ENCODE data around the gene ARHGEF11. TPM values are rescaled to one million over a fixed set of nuclear protein-coding genes. Genes with fewer than 3 reads are reported as not detected.
A peak's percentile ranks its signal among the peaks of the same experiment; 100 is the strongest.

The ARHGEF11 gene
- total RNA-seq, 6 donors from 2014 or later = 39.2 to 170 (median 50.9) TPM

DNA sequence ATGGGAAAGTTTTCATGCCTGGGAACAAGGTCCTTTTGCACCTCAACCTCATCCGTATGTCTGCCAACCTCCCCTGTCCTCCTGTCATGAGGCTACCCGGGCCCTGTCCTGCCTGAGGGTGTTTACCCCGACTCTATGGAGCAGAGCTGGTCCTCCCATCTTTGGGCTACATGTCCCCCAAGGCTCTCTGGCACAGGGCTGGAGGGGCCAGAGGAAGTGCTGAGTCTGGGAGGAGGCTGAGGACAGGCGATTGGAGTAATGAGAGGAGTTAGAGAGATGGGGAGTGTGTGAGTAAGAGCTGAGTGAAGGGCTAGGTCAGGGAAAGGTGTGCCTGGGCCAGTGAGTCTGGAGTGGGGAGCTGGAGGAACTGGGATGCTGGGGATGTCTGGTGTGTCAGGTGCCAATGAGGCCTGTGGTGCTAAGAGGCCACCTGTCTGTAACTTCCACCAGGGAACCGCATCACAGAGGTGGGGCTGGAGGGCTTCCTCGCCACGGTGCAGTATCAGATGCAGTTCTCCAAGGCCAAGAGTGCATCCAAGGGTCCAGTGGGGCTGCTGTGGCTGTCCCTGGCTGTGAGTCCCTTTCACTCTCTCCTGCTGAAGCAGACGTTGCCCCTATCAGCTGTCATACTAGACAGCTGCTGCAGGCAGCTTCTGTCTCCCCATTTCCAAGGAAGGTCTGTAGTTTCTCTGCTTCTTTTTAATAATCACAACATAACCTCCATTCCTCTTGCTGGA is 113.4 kb downstream of the ARHGEF11 start:
- H3K4me1 ChIP-seq = peaks cover 13 to 20% (median 17%) of the 10 kb centered on the region in 4 donors
- ATAC-seq (ENCODE audit: low FRiP score in 2 of 2) (no peak), DNase-seq (no peak)
- H3K9me3 ChIP-seq = no peaks in the 10 kb centered on the region
- H3K36me3 ChIP-seq = peaks cover 0 to 19% (median 14%) of the 10 kb centered on the region in 4 donors
- peaks cover 0 to 5% (median under 1%) of the 10 kb centered on the region in 4 donors for H3K27me3 ChIP-seq
- TF ChIP-seq, protein P1, sequence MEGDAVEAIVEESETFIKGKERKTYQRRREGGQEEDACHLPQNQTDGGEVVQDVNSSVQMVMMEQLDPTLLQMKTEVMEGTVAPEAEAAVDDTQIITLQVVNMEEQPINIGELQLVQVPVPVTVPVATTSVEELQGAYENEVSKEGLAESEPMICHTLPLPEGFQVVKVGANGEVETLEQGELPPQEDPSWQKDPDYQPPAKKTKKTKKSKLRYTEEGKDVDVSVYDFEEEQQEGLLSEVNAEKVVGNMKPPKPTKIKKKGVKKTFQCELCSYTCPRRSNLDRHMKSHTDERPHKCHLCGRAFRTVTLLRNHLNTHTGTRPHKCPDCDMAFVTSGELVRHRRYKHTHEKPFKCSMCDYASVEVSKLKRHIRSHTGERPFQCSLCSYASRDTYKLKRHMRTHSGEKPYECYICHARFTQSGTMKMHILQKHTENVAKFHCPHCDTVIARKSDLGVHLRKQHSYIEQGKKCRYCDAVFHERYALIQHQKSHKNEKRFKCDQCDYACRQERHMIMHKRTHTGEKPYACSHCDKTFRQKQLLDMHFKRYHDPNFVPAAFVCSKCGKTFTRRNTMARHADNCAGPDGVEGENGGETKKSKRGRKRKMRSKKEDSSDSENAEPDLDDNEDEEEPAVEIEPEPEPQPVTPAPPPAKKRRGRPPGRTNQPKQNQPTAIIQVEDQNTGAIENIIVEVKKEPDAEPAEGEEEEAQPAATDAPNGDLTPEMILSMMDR (IDR thresholded peaks at IDR 0.05) = no peak
- TF ChIP-seq EP300 (IDR thresholded peaks at IDR 0.05) (no peak), POLR2A (IDR thresholded peaks at IDR 0.05) (no peak), POLR2AphosphoS5 (IDR thresholded peaks at IDR 0.05) (no peak)
- peak overlapping the region in 1 of 4 donors; percentile 15 for H3K4me3 ChIP-seq
- no peak overlapping the region for H3K27ac ChIP-seq
- WGBS, 2 donors = 56 to 57% methylated on average over 6 to 8 of the region's 8 CpGs

DNA sequence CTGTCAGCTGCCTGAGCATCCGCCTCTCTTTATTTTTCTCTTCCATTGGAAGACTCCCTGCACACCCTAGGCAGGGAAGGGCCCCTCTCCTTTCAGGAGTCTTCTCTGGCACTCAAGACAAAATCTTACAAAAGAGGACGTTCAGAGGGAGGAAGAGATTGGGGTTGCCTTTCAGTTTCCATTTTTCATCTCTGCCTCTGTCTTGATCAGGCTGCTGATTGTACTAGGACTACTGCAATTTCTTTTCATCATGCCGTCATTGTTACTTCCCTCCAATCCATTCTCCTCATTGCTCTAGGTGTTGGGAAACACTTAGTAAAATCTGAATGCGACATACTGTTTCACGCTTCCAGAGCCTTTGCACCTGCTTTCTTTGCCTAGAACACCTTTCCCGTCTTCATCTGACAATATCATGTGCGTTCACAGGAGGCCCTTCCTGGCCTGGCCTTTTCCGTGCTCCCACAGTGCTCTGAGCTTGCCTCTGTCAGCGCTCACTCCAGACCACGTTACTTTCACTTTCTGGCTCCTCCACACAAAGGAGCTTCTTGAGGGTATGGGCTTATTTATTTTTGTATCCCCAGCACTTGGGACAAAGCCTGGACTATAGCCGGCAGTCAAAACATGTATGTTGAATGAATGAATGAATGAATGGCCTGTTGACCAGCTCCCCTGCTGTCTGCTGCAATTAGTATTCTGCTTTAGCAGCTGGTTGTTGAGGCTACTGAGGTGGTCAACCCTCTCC is 114.2 kb downstream of the ARHGEF11 start:
- DNase-seq (no peak), ATAC-seq (ENCODE audit: low FRiP score in 2 of 2) (no peak)
- peaks cover 13 to 23% (median 20%) of the 10 kb centered on the region in 4 donors for H3K4me1 ChIP-seq
- H3K4me3 ChIP-seq = peak overlapping the region in 1 of 4 donors; percentile 15
- H3K36me3 ChIP-seq = peaks cover 0 to 11% (median 8%) of the 10 kb centered on the region in 4 donors
- H3K27ac ChIP-seq = no peak overlapping the region
- TF ChIP-seq, protein P1 (IDR thresholded peaks at IDR 0.05) = no peak
- TF ChIP-seq POLR2A (IDR thresholded peaks at IDR 0.05) = no peak
- no peak for TF ChIP-seq EP300 (IDR thresholded peaks at IDR 0.05)
- no peak for TF ChIP-seq POLR2AphosphoS5 (IDR thresholded peaks at IDR 0.05)
- WGBS, 2 donors = 40 to 45% methylated on average over 11 of the region's 11 CpGs
- no peaks in the 10 kb centered on the region for H3K9me3 ChIP-seq
- peaks cover 0 to 5% (median 2%) of the 10 kb centered on the region in 4 donors for H3K27me3 ChIP-seq

DNA sequence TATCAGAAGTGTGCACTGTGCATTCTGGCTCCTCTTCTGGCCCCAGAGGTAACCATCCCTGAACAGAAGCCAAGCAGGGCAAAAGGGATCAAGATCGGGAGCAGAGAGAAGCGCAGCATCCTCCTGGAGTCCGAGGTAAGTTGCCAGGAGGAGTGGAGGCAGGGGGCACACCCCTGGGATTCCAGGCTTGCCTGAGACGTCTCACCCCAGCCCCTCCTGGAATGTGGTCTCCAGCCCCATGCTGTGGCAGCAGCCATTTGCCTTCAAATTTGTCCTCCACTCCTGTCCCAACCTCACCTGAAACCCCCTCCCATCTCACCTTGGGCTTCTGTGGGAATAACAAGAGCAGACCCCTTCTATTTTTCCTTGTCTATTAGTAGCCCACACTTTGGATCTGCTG is 115.1 kb downstream of the ARHGEF11 start:
- ATAC-seq (ENCODE audit: low FRiP score in 2 of 2) (no peak), DNase-seq (no peak)
- no peak overlapping the region for H3K27ac ChIP-seq
- peaks cover 0 to 6% (median 2%) of the 10 kb centered on the region in 4 donors for H3K27me3 ChIP-seq
- no peak overlapping the region for H3K4me3 ChIP-seq
- H3K9me3 ChIP-seq = no peaks in the 10 kb centered on the region
- 67 to 68% methylated on average over 4 of the region's 4 CpGs for WGBS, 2 donors
- peaks cover 0 to 6% (median 3%) of the 10 kb centered on the region in 4 donors for H3K36me3 ChIP-seq
- peaks cover 19 to 28% (median 24%) of the 10 kb centered on the region in 4 donors for H3K4me1 ChIP-seq
- TF ChIP-seq EP300 (IDR thresholded peaks at IDR 0.05) (no peak), POLR2A (IDR thresholded peaks at IDR 0.05) (no peak), POLR2AphosphoS5 (IDR thresholded peaks at IDR 0.05) (no peak)
- TF ChIP-seq, protein P1 (IDR thresholded peaks at IDR 0.05) = no peak

DNA sequence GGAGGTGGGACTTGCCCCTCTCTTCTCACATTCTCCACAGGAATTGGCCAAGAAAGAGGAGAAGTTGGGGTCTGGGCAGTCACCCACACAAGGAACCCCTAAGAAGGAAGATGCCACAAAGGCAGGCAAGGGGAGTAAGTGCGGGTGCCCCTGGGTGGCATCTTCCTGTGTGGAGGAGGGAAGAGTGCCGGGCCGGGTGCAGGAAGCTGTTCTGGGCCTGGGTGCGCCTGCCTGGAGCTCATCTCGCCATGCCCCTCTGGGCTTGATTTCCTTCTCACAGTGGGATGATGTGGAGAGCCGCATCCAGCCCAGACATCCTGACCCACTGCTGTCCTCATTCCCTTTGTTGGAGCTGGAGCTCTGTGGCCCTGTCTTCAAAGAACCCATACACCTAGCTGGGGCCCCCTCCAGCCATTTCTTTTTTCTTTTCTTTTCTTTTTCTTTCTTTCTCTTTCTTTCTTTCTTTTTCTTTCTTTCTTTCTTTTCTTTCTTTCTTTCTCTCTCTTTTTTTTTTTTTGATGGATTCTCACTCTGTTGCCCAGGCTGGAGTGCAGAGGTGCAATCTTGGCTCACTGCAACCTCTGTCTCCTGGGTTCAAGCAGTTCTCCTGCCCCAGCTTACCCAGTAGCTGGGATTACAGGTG is 115.8 kb downstream of the ARHGEF11 start:
- 77 to 85% methylated on average over 6 of the region's 6 CpGs for WGBS, 2 donors
- Histone ChIP-seq H3K27ac (no peak overlapping the region), H3K9me3 (no peaks in the 10 kb centered on the region), H3K27me3 (peaks cover 0 to 13% (median 4%) of the 10 kb centered on the region in 4 donors), H3K36me3 (no peaks in the 10 kb centered on the region), H3K4me3 (no peak overlapping the region), H3K4me1 (peaks cover 19 to 28% (median 24%) of the 10 kb centered on the region in 4 donors)
- no peak for DNase-seq
- TF ChIP-seq, protein P1 (IDR thresholded peaks at IDR 0.05) = no peak
- TF ChIP-seq POLR2AphosphoS5 (IDR thresholded peaks at IDR 0.05) (no peak), EP300 (IDR thresholded peaks at IDR 0.05) (no peak), POLR2A (IDR thresholded peaks at IDR 0.05) (no peak)
- ATAC-seq (ENCODE audit: low FRiP score in 2 of 2) = no peak

Data from upper lobe of left lung (tissue), 6 donors.